LNCaP clone FGC (cell line): ENCODE measurements around the gene NT5C2.
"Not testable (repeated sequence)": the region's sequence is repeated elsewhere in the genome, so short reads cannot be mapped to it uniquely, and the experiment has no call there.

Source experiments
- DNase-seq: peaks from one replicate; pipeline ENCODE4 v3.0.0-alpha.2; 2011; ENCODE audit warnings: low read depth
- H3K4me3 ChIP-seq: 2 replicates; pipeline ENCODE4 v1.5.1; 2011; ENCODE audit warnings: mild to moderate bottlenecking, low read depth, low read length, control low read depth
- CTCF ChIP-seq: IDR thresholded peaks from 2 replicates; pipeline ENCODE4 v1.5.1; 2012; ENCODE audit warnings: mild to moderate bottlenecking; ENCODE audit not compliant: control insufficient read depth, insufficient read depth; ENCODE audit errors: extremely low read depth

Gene NT5C2

GRCh38 chr10:103145046-103145445, 48.0 kb downstream of the NT5C2 start:
- no peak overlapping the region for H3K4me3 ChIP-seq
- no peak for TF ChIP-seq CTCF
- no peak for DNase-seq

GRCh38 chr10:103144041-103144440, 49.0 kb downstream of the NT5C2 start:
- DNase-seq, result no peak
- no peak for TF ChIP-seq CTCF
- no peak overlapping the region for H3K4me3 ChIP-seq

- not testable (repeated sequence) for DNase-seq, H3K4me3 ChIP-seq
Observed at GRCh38 chr10:103143641-103144040, 49.4 kb downstream of the NT5C2 start.

- no peak for TF ChIP-seq CTCF
- H3K4me3 ChIP-seq, result no peak overlapping the region
- DNase-seq, result no peak
Observed at GRCh38 chr10:103141950-103142349, 51.1 kb downstream of the NT5C2 start.

- DNase-seq, result no peak
- no peak overlapping the region for H3K4me3 ChIP-seq
- TF ChIP-seq CTCF, result no peak
Observed at GRCh38 chr10:103140469-103140868, 52.6 kb downstream of the NT5C2 start.

- H3K4me3 ChIP-seq, result no peak overlapping the region
- no peak for DNase-seq
- TF ChIP-seq CTCF, result no peak
Observed at GRCh38 chr10:103139803-103140202, 53.3 kb downstream of the NT5C2 start.

GRCh38 chr10:103135168-103135567, 57.9 kb downstream of the NT5C2 start:
- DNase-seq, H3K4me3 ChIP-seq: not testable (repeated sequence)

- no peak for DNase-seq
- no peak overlapping the region for H3K4me3 ChIP-seq
- no peak for TF ChIP-seq CTCF
Observed at GRCh38 chr10:103130910-103131309, 62.2 kb downstream of the NT5C2 start.

- DNase-seq, H3K4me3 ChIP-seq: not testable (repeated sequence)
Observed at GRCh38 chr10:103130180-103130579, 62.9 kb downstream of the NT5C2 start.
